HCT116 (cell line): Measurements from ENCODE around the gene IMMP2L. TPM values are rescaled to one million over a fixed set of nuclear protein-coding genes. Genes with fewer than 3 reads are reported as not detected.

ENCODE experiments used
- ATAC-seq: fragments of 200-7000 bp; cut with Tn5 transposase; 2 replicates; pipeline ENCODE4 v1.9.1; 2020; ENCODE audit warnings: mild to moderate bottlenecking, moderate library complexity
- BruUV-seq: library from RNA; stranded (reverse); fragments of 400-500 nt; replicated peaks from 2 replicates; lab custom pipeline; 2021; lab: Mats Ljungman, UMichigan
- CTCF ChIA-PET: fragments of 300-600 bp; sonication (Branson Sonifier 250); formaldehyde crosslinking; loops from one replicate; lab custom pipeline; 2021; ENCODE audit warnings: antibody characterized with exemption; lab: Charles Lee
- POLR2A ChIA-PET: fragments of 300-600, 350-600 bp; sonication (Branson Sonifier 250); formaldehyde crosslinking; loops from one replicate; lab custom pipeline; 2021; ENCODE audit warnings: antibody characterized with exemption; lab: Charles Lee
- RAD21 ChIA-PET, 2 experiments: fragments of 300-600 bp; sonication (Branson Sonifier 250); formaldehyde crosslinking; loops; one replicate each; lab custom pipeline; 2023; ENCODE audit warnings: low total read pairs in 2 of 2; ENCODE audit not compliant: uncharacterized antibody in 2 of 2, unreplicated experiment in 2 of 2, low non-redundant PET in 1 of 2; lab: Charles Lee
- DNase-seq: peaks from one replicate; pipeline ENCODE4 v3.0.0-alpha.2; 2010; ENCODE audit warnings: low read depth, low spot score
- H2AFZ ChIP-seq: fragments of 200-600 bp; shearing (Covaris generic), sonication (generic); 2 replicates; pipeline ENCODE4 v1.6.1; 2017; ENCODE audit warnings: low read depth, mixed run types, mixed read lengths, antibody characterized with exemption, low read length; ENCODE audit not compliant: poor library complexity, severe bottlenecking
- H3K27ac ChIP-seq: 2 replicates; pipeline ENCODE4 v1.5.1; 2012; ENCODE audit warnings: low read depth, low read length
- H3K27me3 ChIP-seq: fragments of 200-600 bp; sonication (generic); 2 replicates; pipeline ENCODE4 v1.6.1; 2016; ENCODE audit warnings: mixed run types, low read length, mixed read lengths; ENCODE audit not compliant: insufficient read depth
- H3K36me3 ChIP-seq, 2 experiments: fragments of 200-500 bp in 1 of 2; fragments of 200-600 bp in 1 of 2; sonication (Bioruptor generic) in 1 of 2; sonication (generic) in 1 of 2; 2 replicates each; pipeline versions ENCODE4 v1.5.1 to v1.6.1; 2014 to 2016; ENCODE audit warnings: low read length in 2 of 2, inconsistent platforms in 1 of 2, mixed read lengths in 1 of 2, mixed run types in 1 of 2; ENCODE audit not compliant: insufficient read depth in 2 of 2, control insufficient read depth in 1 of 2
- H3K4me1 ChIP-seq, 2 experiments: fragments of 200-600 bp in 1 of 2; sonication (generic) in 1 of 2; 2 replicates each; pipeline versions ENCODE4 v1.5.1 to v1.6.1; 2012 to 2017; ENCODE audit warnings: low read length in 2 of 2, inconsistent platforms in 1 of 2, mild to moderate bottlenecking in 1 of 2, mixed read lengths in 1 of 2, mixed run types in 1 of 2, moderate library complexity in 1 of 2; ENCODE audit not compliant: insufficient read depth in 2 of 2, control insufficient read depth in 1 of 2
- H3K4me2 ChIP-seq: fragments of 200-600 bp; sonication (generic); 2 replicates; pipeline ENCODE4 v1.6.1; 2017; ENCODE audit warnings: mixed run types, low read length, mixed read lengths
- H3K4me3 ChIP-seq, 2 experiments: fragments of 200-600 bp in 1 of 2; sonication (generic) in 1 of 2; replicated peaks in 1 of 2; 2 replicates each; pipeline ENCODE4 v1.5.1; 2011 to 2016; ENCODE audit warnings: low read length in 2 of 2, control low read depth in 1 of 2, low read depth in 1 of 2, mild to moderate bottlenecking in 1 of 2, mixed read lengths in 1 of 2, mixed run types in 1 of 2
- H3K79me2 ChIP-seq: fragments of 200-600 bp; sonication (generic); 2 replicates; pipeline ENCODE4 v1.6.1; 2017; ENCODE audit warnings: mild to moderate bottlenecking, mixed run types, low read length, moderate library complexity, mixed read lengths; ENCODE audit not compliant: insufficient read depth
- H3K9ac ChIP-seq: fragments of 200-600 bp; sonication (generic); 2 replicates; pipeline ENCODE4 v1.6.1; 2016; ENCODE audit warnings: low read length, mixed read lengths
- H3K9me2 ChIP-seq: fragments of 200-600 bp; sonication (generic), shearing (Covaris generic); 2 replicates; pipeline ENCODE4 v1.6.1; 2017; ENCODE audit warnings: mixed run types, mild to moderate bottlenecking, moderate library complexity; ENCODE audit not compliant: insufficient read depth
- H3K9me3 ChIP-seq, 2 experiments: fragments of 200-500 bp in 1 of 2; fragments of 200-600 bp in 1 of 2; sonication (Bioruptor generic) in 1 of 2; sonication (generic) in 1 of 2; 2 replicates each; pipeline ENCODE4 v1.6.1; 2014 to 2017; ENCODE audit warnings: low read length in 2 of 2, mixed read lengths in 2 of 2, inconsistent platforms in 1 of 2, low read depth in 1 of 2, mild to moderate bottlenecking in 1 of 2, mixed run types in 1 of 2, moderate library complexity in 1 of 2; ENCODE audit not compliant: control insufficient read depth in 1 of 2, insufficient read depth in 1 of 2
- H4K20me1 ChIP-seq: fragments of 200-600 bp; sonication (generic), shearing (Covaris generic); 2 replicates; pipeline ENCODE4 v1.6.1; 2017; ENCODE audit warnings: mixed run types, mild to moderate bottlenecking, moderate library complexity; ENCODE audit not compliant: insufficient read depth
- EGR1 ChIP-seq: IDR thresholded peaks from 2 replicates; pipeline ENCODE4 v1.6.1; 2012; ENCODE audit warnings: low read depth
- ELF1 ChIP-seq: IDR thresholded peaks from 2 replicates; pipeline ENCODE4 v1.6.1; 2012; ENCODE audit warnings: low read depth, borderline replicate concordance
- EZH2 ChIP-seq: fragments of 200-600 bp; sonication (generic); IDR thresholded peaks from 2 replicates; pipeline ENCODE4 v1.6.1; 2017; ENCODE audit warnings: antibody characterized with exemption, mixed run types
- EZH2phosphoT487 ChIP-seq: fragments of 200-600 bp; IDR thresholded peaks from 2 replicates; pipeline ENCODE4 v1.6.1; 2018; ENCODE audit warnings: antibody characterized with exemption, borderline replicate concordance
- FOSL1 ChIP-seq: IDR thresholded peaks from 2 replicates; pipeline ENCODE4 v1.6.1; 2012; ENCODE audit warnings: low read depth
- MAX ChIP-seq: IDR thresholded peaks from 2 replicates; pipeline ENCODE4 v1.6.1; 2012
- POLR2A ChIP-seq: IDR thresholded peaks from 2 replicates; pipeline ENCODE4 v1.7.0; 2011; ENCODE audit warnings: borderline replicate concordance; ENCODE audit not compliant: insufficient read depth, insufficient read length; ENCODE audit errors: extremely low read depth
- POLR2AphosphoS5 ChIP-seq: IDR thresholded peaks from 2 replicates; pipeline ENCODE4 v1.6.1; 2011; ENCODE audit warnings: mild to moderate bottlenecking, low read depth, low read length, moderate library complexity
- REST ChIP-seq: IDR thresholded peaks from 2 replicates; pipeline ENCODE4 v1.6.1; 2012; ENCODE audit warnings: low read depth
- SIN3A ChIP-seq: IDR thresholded peaks from 2 replicates; pipeline ENCODE4 v1.6.1; 2012; ENCODE audit warnings: low read depth
- SP1 ChIP-seq: IDR thresholded peaks from 2 replicates; pipeline ENCODE4 v1.6.1; 2012; ENCODE audit warnings: low read depth
- SRF ChIP-seq: IDR thresholded peaks from 2 replicates; pipeline ENCODE4 v1.6.1; 2012; ENCODE audit warnings: low read depth
- TCF7L2 ChIP-seq: IDR thresholded peaks from 2 replicates; pipeline ENCODE4 v1.7.0; 2011; ENCODE audit warnings: borderline replicate concordance, inconsistent platforms; ENCODE audit not compliant: insufficient read depth, insufficient read length; ENCODE audit errors: extremely low read depth
- ZFX ChIP-seq: fragments of 450-650 bp; IDR thresholded peaks from 2 replicates; pipeline ENCODE4 v1.6.1; 2017
- ZNF274 ChIP-seq: fragments of 200-500 bp; sonication (Bioruptor generic); IDR thresholded peaks from 2 replicates; pipeline ENCODE4 v1.6.1; 2014; ENCODE audit warnings: mild to moderate bottlenecking, low read depth, low read length, inconsistent platforms
- intact Hi-C: fragments of 100-400 bp; cut with micrococcal nuclease; formaldehyde crosslinking; loops from 2 replicates; pipeline ENCODE4 v1.10.0; 2022
- total RNA-seq: library from RNA; stranded (reverse); gene quantifications from one replicate; pipeline ENCODE4 v1.2.1, GENCODE V29; 2021; ENCODE audit not compliant: unreplicated experiment
- TF ChIP-seq, protein P1 (sequence below): IDR thresholded peaks from 2 replicates; pipeline ENCODE4 v1.6.1; 2012
- TF ChIP-seq, protein P2 (sequence below), 3 experiments: fragments of 200-600 bp in 1 of 3; sonication (generic) in 1 of 3; IDR thresholded peaks in 2 of 3; conservative IDR thresholded peaks in 1 of 3; 2 replicates each; pipeline ENCODE4 v1.5.1; 2012 to 2017; ENCODE audit warnings: low read depth in 2 of 3, low read length in 2 of 3, antibody characterized with exemption in 1 of 3, borderline replicate concordance in 1 of 3, control low read depth in 1 of 3, mild to moderate bottlenecking in 1 of 3, mixed read lengths in 1 of 3, mixed run types in 1 of 3, moderate library complexity in 1 of 3; ENCODE audit not compliant: insufficient read depth in 1 of 3
- TF ChIP-seq, protein P3 (sequence below): IDR thresholded peaks from 2 replicates; pipeline ENCODE4 v1.6.1; 2011; ENCODE audit warnings: mild to moderate bottlenecking, low read length, moderate library complexity; ENCODE audit not compliant: insufficient replicate concordance; ENCODE audit errors: extremely low read depth

Gene IMMP2L
- total RNA-seq, 1 experiment from 2014 or later = 21.1 TPM

- Histone ChIP-seq H3K27ac (no peak overlapping the region), H3K4me2 (no peak overlapping the region), H3K36me3 (no peaks in the 10 kb centered on the region), H4K20me1 (no peaks in the 10 kb centered on the region), H3K9ac (no peak overlapping the region), H3K4me3 (no peak overlapping the region), H3K27me3 (no peaks in the 10 kb centered on the region), H3K9me3 (no peaks in the 10 kb centered on the region), H2AFZ (no peak overlapping the region), H3K79me2 (no peaks in the 10 kb centered on the region), H3K4me1 (no peaks in the 10 kb centered on the region), H3K9me2 (no peaks in the 10 kb centered on the region)
- no peak for TF ChIP-seq REST
- TF ChIP-seq, protein P1, sequence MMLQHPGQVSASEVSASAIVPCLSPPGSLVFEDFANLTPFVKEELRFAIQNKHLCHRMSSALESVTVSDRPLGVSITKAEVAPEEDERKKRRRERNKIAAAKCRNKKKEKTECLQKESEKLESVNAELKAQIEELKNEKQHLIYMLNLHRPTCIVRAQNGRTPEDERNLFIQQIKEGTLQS = no peak
- no peak for TF ChIP-seq EGR1
- TF ChIP-seq, protein P2, sequence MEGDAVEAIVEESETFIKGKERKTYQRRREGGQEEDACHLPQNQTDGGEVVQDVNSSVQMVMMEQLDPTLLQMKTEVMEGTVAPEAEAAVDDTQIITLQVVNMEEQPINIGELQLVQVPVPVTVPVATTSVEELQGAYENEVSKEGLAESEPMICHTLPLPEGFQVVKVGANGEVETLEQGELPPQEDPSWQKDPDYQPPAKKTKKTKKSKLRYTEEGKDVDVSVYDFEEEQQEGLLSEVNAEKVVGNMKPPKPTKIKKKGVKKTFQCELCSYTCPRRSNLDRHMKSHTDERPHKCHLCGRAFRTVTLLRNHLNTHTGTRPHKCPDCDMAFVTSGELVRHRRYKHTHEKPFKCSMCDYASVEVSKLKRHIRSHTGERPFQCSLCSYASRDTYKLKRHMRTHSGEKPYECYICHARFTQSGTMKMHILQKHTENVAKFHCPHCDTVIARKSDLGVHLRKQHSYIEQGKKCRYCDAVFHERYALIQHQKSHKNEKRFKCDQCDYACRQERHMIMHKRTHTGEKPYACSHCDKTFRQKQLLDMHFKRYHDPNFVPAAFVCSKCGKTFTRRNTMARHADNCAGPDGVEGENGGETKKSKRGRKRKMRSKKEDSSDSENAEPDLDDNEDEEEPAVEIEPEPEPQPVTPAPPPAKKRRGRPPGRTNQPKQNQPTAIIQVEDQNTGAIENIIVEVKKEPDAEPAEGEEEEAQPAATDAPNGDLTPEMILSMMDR (IDR thresholded peaks at IDR 0.05 in 2 of 3, conservative IDR thresholded peaks at IDR 0.05 in 1 of 3; ENCODE audit: borderline replicate concordance in 1 of 3, insufficient read depth in 1 of 3, low read depth in 2 of 3, low read length in 2 of 3) = no peak
- no peak for TF ChIP-seq MAX
- no peak for TF ChIP-seq EZH2phosphoT487
- no peak for TF ChIP-seq POLR2AphosphoS5
- no peak for TF ChIP-seq ZNF274
- TF ChIP-seq ELF1 = no peak
- no peak for TF ChIP-seq SP1
- TF ChIP-seq SIN3A = no peak
- TF ChIP-seq TCF7L2 = no peak
- no peak for TF ChIP-seq SRF
- TF ChIP-seq, protein P3, sequence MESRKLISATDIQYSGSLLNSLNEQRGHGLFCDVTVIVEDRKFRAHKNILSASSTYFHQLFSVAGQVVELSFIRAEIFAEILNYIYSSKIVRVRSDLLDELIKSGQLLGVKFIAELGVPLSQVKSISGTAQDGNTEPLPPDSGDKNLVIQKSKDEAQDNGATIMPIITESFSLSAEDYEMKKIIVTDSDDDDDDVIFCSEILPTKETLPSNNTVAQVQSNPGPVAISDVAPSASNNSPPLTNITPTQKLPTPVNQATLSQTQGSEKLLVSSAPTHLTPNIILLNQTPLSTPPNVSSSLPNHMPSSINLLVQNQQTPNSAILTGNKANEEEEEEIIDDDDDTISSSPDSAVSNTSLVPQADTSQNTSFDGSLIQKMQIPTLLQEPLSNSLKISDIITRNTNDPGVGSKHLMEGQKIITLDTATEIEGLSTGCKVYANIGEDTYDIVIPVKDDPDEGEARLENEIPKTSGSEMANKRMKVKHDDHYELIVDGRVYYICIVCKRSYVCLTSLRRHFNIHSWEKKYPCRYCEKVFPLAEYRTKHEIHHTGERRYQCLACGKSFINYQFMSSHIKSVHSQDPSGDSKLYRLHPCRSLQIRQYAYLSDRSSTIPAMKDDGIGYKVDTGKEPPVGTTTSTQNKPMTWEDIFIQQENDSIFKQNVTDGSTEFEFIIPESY = no peak
- TF ChIP-seq POLR2A = no peak
- no peak for TF ChIP-seq ZFX
- TF ChIP-seq FOSL1 = no peak
- TF ChIP-seq EZH2 = no peak
- intact Hi-C loops = no loop called here
- ATAC-seq (no peak), DNase-seq (no peak)
- ChIA-PET POLR2A (no interaction called here), RAD21 (no interaction called here), CTCF (no interaction called here)
- no TSS peak for BruUV-seq
These were observed 25.8 kb upstream of the IMMP2L start for GRCh38 chr7:111588065-111588433.
